Psoas muscle (tissue), 8 donors: ENCODE measurements around the gene GSG1L. TPM values are rescaled to one million over a fixed set of nuclear protein-coding genes. Genes with fewer than 3 reads are reported as not detected.

Source experiments
- ATAC-seq, 4 donors: fragments of 200-7000 bp; cut with Tn5 transposase; one replicate each; pipeline ENCODE4 v1.9.1; 2020; ENCODE audit warnings: moderate library complexity in 3 of 4, mild to moderate bottlenecking in 2 of 4
- DNase-seq, 2 donors: peaks; one replicate each; pipeline ENCODE4 v3.0.0-alpha.2; 2020
- H3K27ac ChIP-seq: fragments of 200-600 bp; one replicate; pipeline ENCODE4 v1.8.0; 2022
- H3K27me3 ChIP-seq, 3 donors: fragments of 200-600 bp in 1 of 3; one replicate each; pipeline versions ENCODE4 v1.6.1 to v1.8.0; 2013 to 2022; ENCODE audit warnings: low read length in 2 of 3, mild to moderate bottlenecking in 2 of 3, moderate library complexity in 1 of 3; ENCODE audit not compliant: insufficient read depth in 3 of 3
- H3K36me3 ChIP-seq, 2 donors: fragments of 200-600 bp in 1 of 2; one replicate each; pipeline versions ENCODE4 v1.6.1 to v1.8.0; 2013 to 2022; ENCODE audit warnings: low read depth in 1 of 2, mild to moderate bottlenecking in 1 of 2, moderate library complexity in 1 of 2; ENCODE audit not compliant: insufficient read depth in 1 of 2
- H3K4me1 ChIP-seq: fragments of 200-600 bp; one replicate; pipeline ENCODE4 v1.8.0; 2022
- H3K4me3 ChIP-seq: fragments of 200-600 bp; one replicate; pipeline ENCODE4 v1.8.0; 2022; ENCODE audit warnings: mild to moderate bottlenecking
- H3K9me3 ChIP-seq: fragments of 200-600 bp; one replicate; pipeline ENCODE4 v1.8.0; 2022
- CTCF ChIP-seq: fragments of 200-600 bp; IDR thresholded peaks from one replicate; pipeline ENCODE4 v1.8.0; 2022; ENCODE audit warnings: antibody characterized with exemption
- WGBS, 3 donors: extraction: QIAGEN DNeasy Blood & Tissue Kit; methylation state at CpG; one replicate each; pipeline versions ENCODE4 v1.1.6 to v1.1.7; 2013; 5-methylcytosine and 5-hydroxymethylcytosine counted together
- intact Hi-C, 2 donors: fragments of 100-400 bp; cut with DNase I; formaldehyde crosslinking; loops; one replicate each; pipeline versions ENCODE4 v1.11.0 to v1.14.2; 2022
- polyA plus RNA-seq, 3 donors: library from polyadenylated mRNA; stranded (reverse); fragments of 200-250 nt; gene quantifications; one replicate each; pipeline ENCODE4 v1.2.3, GENCODE V29; 2013
- total RNA-seq, 4 donors: library from RNA; stranded (reverse); fragmentation: NEBNext Ultra II Directional in 2 of 4; extraction: Animal tissue kit (Norgen Biotek cat#: 25700) in 2 of 4; gene quantifications; one replicate each; pipeline versions ENCODE4 v1.2.1 to v1.2.4, GENCODE V29; 2021 to 2023
- donor health status: healthy with polysubstance abuse.
- donor health status: DM: no; HTN: no; CAD: no; lungs with moderate emphysema.
- donor health status: Bipolar disorder and iron deficiency.
- donor health status: healthy.
- donor health status: DM: yes; HTN: yes; CAD: no.
- donor health status: DM: no; HTN: no; CAD: no.
- donor health status: DM: no; HTN: no; CAD: no.
- donor health status: DM: yes; HTN: yes; CAD: no.

The GSG1L gene
- total and polyA plus RNA-seq, 7 donors: 0.04 to 0.17 (median 0.08) TPM; not detected in 2

DNA sequence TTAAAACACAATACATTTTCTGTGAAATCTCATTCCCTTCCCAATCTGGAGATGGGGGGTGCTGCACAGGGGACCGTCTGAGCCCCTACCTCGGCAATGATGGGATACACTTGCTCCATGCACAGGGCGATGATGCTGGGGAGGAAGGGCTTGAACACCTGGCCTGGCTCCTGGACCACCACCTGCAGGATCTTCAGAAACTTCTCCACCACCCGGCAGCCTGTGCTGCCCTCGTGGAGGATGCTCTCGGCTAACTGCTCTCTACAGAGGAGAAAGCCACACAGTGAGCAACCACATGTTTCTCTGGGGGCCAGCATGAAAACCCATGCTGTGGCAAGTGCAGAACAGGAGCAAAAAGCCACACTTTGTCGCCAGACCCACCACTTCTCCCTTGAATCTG is 42.4 kb upstream of the GSG1L start:
- ATAC-seq (no peak), DNase-seq (no peak)
- no peak for TF ChIP-seq CTCF
- Histone ChIP-seq H3K36me3 (peaks cover 10 to 98% of the 10 kb centered on the region in 2 donors), H3K4me1 (no peaks in the 10 kb centered on the region), H3K27me3 (no peaks in the 10 kb centered on the region), H3K27ac (no peak overlapping the region), H3K4me3 (no peak overlapping the region), H3K9me3 (no peaks in the 10 kb centered on the region)
- 90 to 95% (median 92%) methylated on average over 7 of the region's 7 CpGs for WGBS, 3 donors
- intact Hi-C loops: no loop called here

DNA sequence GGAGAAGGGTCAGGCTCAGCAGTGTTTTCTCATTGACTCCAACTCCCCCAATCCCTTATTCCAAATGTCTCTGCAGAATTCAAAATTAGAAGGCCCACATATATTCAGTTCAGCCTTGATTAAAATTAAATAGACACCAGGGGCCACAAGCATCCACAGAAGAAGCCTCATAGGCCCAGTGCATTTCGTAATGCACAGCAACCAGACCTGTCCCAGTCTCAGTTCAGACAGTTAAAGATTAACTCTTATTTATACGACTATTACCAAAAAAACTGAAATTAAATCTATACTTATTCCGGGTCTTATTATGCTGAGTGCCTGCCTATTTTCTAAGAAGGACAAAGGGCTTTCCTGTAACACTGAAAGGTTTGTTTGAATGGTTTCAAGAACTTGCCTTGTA is 41.8 kb upstream of the GSG1L start:
- Histone ChIP-seq H3K27me3 (no peaks in the 10 kb centered on the region), H3K9me3 (no peaks in the 10 kb centered on the region), H3K4me3 (no peak overlapping the region), H3K4me1 (no peaks in the 10 kb centered on the region), H3K36me3 (peaks cover 10 to 98% of the 10 kb centered on the region in 2 donors), H3K27ac (no peak overlapping the region)
- WGBS, 3 donors: 91 to 94% (median 92%) methylated on average over 3 of the region's 3 CpGs
- no peak for TF ChIP-seq CTCF
- ATAC-seq: no peak
- no peak for DNase-seq
- intact Hi-C loops: no loop called here

DNA sequence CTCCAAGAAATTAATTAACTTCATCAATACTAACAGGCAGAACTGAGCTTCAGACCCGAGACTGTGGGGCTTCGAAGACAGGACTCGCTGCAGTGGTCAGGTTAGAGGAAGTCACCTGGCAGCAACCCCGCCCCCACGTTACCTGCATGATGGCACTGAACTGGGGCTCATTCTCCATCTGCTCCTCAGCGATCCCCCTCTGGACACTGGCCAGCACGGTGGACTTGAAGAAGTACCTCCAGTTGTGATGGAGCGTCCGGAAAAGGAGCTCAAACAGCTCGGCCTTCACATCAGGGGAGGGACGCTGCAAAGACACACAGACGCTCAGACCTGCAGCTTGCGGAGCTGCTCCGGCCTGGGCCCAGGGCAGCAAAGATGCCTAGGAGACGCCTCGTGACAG is 40.9 kb upstream of the GSG1L start:
- no peaks in the 10 kb centered on the region for H3K27me3 ChIP-seq
- DNase-seq: no peak
- 95% methylated on average over 16 of the region's 16 CpGs for whole genome bisulfite sequencing, 3 donors
- H3K4me1 ChIP-seq: no peaks in the 10 kb centered on the region
- ATAC-seq: no peak
- H3K27ac ChIP-seq: no peak overlapping the region
- peaks cover 10 to 100% of the 10 kb centered on the region in 2 donors for H3K36me3 ChIP-seq
- no peaks in the 10 kb centered on the region for H3K9me3 ChIP-seq
- no peak overlapping the region for H3K4me3 ChIP-seq
- TF ChIP-seq CTCF: no peak
- intact Hi-C loops: no loop called here

GRCh38 chr16:28103516-28104170 is 40.1 kb upstream of the GSG1L start:
- no peaks in the 10 kb centered on the region for H3K9me3 ChIP-seq
- H3K27ac ChIP-seq: no peak overlapping the region
- DNase-seq: no peak
- no peaks in the 10 kb centered on the region for H3K27me3 ChIP-seq
- H3K36me3 ChIP-seq: peaks cover 10 to 99% of the 10 kb centered on the region in 2 donors
- no peak for ATAC-seq
- H3K4me1 ChIP-seq: no peaks in the 10 kb centered on the region
- no peak overlapping the region for H3K4me3 ChIP-seq
- TF ChIP-seq CTCF: no peak
- intact Hi-C loops: no loop called here
- WGBS, 3 donors: 93 to 95% (median 94%) methylated on average over 14 of the region's 14 CpGs

DNA sequence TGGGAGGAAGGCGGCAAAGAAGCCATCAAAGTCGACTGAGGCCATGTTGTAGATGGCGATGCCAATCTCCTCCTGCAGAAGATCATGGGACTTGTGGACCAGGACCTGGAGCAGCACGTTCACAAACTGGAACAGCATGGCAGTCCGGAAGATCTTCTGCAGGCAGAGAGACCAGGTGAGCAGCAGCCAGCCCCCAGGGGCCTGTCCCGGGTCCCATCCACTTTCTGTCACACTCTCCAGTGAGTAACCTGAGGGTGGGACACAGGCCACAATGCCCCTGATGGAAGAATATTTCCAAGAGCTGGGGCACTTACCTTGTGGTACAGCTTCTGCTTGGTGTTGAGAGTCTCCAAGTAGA is 38.0 kb upstream of the GSG1L start:
- intact Hi-C loops: no loop called here
- 87 to 90% (median 90%) methylated on average over 6 of the region's 6 CpGs for WGBS, 3 donors
- no peaks in the 10 kb centered on the region for H3K27me3 ChIP-seq
- H3K9me3 ChIP-seq: no peaks in the 10 kb centered on the region
- TF ChIP-seq CTCF: no peak
- H3K4me3 ChIP-seq: no peak overlapping the region
- DNase-seq (no peak), ATAC-seq (no peak)
- H3K36me3 ChIP-seq: peaks cover 8 to 98% of the 10 kb centered on the region in 2 donors
- no peaks in the 10 kb centered on the region for H3K4me1 ChIP-seq
- H3K27ac ChIP-seq: no peak overlapping the region
